Mucosa of rectum (tissue), 2 donors: ENCODE measurements around the gene OSCAR.

ENCODE experiments used
- H3K27ac ChIP-seq, 2 donors: one replicate each; pipeline ENCODE4 v1.7.0; 2013; ENCODE audit warnings: inconsistent platforms in 2 of 2, low read depth in 2 of 2, low read length in 2 of 2
- H3K27me3 ChIP-seq, 2 donors: one replicate each; pipeline ENCODE4 v1.7.0; 2013; ENCODE audit warnings: low read length in 2 of 2; ENCODE audit not compliant: control insufficient read depth in 2 of 2, insufficient read depth in 2 of 2
- H3K36me3 ChIP-seq, 2 donors: one replicate each; pipeline ENCODE4 v1.7.0; 2013; ENCODE audit warnings: low read length in 2 of 2; ENCODE audit not compliant: control insufficient read depth in 2 of 2, insufficient read depth in 2 of 2
- H3K4me1 ChIP-seq, 2 donors: one replicate each; pipeline ENCODE4 v1.7.0; 2013; ENCODE audit warnings: low read length in 2 of 2, mild to moderate bottlenecking in 1 of 2; ENCODE audit not compliant: control insufficient read depth in 2 of 2, insufficient read depth in 2 of 2
- H3K4me3 ChIP-seq, 2 donors: one replicate each; pipeline ENCODE4 v1.7.0; 2013; ENCODE audit warnings: low read length in 2 of 2
- H3K9ac ChIP-seq, 2 donors: one replicate each; pipeline ENCODE4 v1.7.0; 2013; ENCODE audit warnings: low read length in 2 of 2, low read depth in 1 of 2, mild to moderate bottlenecking in 1 of 2
- H3K9me3 ChIP-seq, 2 donors: one replicate each; pipeline ENCODE4 v1.7.0; 2013; ENCODE audit warnings: low read length in 2 of 2; ENCODE audit not compliant: control insufficient read depth in 2 of 2
- donor health status: healthy.
- donor health status: Normal muscosa, but diverticular disease.

The OSCAR gene

DNA sequence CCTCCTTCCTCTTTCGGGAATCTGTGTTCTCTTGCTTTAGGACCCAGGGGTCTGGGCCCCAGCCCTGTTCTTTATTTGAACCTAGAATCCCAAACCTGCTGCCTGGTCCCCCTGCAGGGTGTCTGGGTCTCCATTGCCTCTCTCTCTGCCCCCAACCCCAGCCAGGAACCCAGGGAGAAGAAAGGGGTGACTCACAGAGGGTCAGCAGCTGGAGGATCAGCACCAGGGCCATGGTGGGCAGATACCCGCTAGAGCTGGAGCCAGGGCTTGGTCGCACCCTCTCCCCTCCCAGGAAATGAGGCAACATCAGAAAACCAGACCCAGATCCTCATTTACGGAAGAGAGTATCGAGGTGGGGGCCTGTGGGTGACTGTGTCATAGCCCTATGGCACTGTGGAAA lies at the start of gene OSCAR:
Gene OSCAR, minus strand, starts transcription at position 243 of the 400 bp plus-strand sequence. Its CDS starts 11 bp downstream, at position 232.
- H3K27me3 ChIP-seq, result peaks cover 0 to 6% of the 10 kb centered on the region in 2 donors
- H3K4me1 ChIP-seq, result peaks cover 13 to 16% of the 10 kb centered on the region in 2 donors
- no peak within 1 kb of the TSS for H3K4me3 ChIP-seq
- H3K9me3 ChIP-seq, result no peaks in the 10 kb centered on the region
- peaks cover 0 to 3% of the 10 kb centered on the region in 2 donors for H3K36me3 ChIP-seq
- no peak within 1 kb of the TSS for H3K9ac ChIP-seq
- H3K27ac ChIP-seq, result no peak within 1 kb of the TSS

- Histone ChIP-seq H3K9me3 (no peaks in the 10 kb centered on the region), H3K27ac (no peak overlapping the region), H3K36me3 (peaks cover 72 to 92% of the 10 kb centered on the region in 2 donors)
Measured at GRCh38 chr19:54149021-54149812, 48.6 kb upstream of the OSCAR start.

GRCh38 chr19:54148158-54148557 lies 47.6 kb upstream of the OSCAR start:
- Histone ChIP-seq H3K9ac (no peak overlapping the region), H3K27ac (no peak overlapping the region), H3K4me1 (peaks cover 0 to 2% of the 10 kb centered on the region in 2 donors), H3K36me3 (peaks cover 78 to 91% of the 10 kb centered on the region in 2 donors), H3K9me3 (no peaks in the 10 kb centered on the region), H3K27me3 (no peaks in the 10 kb centered on the region), H3K4me3 (no peak overlapping the region)

More at GRCh38 chr19:54149021-54149812, 48.6 kb upstream of the OSCAR start:
- Histone ChIP-seq H3K9ac (no peak overlapping the region), H3K4me1 (peaks cover 0 to 2% of the 10 kb centered on the region in 2 donors), H3K27me3 (no peaks in the 10 kb centered on the region), H3K4me3 (no peak overlapping the region)

GRCh38 chr19:54147676-54148075 lies 47.1 kb upstream of the OSCAR start:
- peaks cover 83 to 90% of the 10 kb centered on the region in 2 donors for H3K36me3 ChIP-seq
- H3K27ac ChIP-seq, result peak overlapping the region in 1 of 2 donors; percentile 23
- H3K9me3 ChIP-seq, result no peaks in the 10 kb centered on the region
- no peaks in the 10 kb centered on the region for H3K27me3 ChIP-seq
- H3K4me1 ChIP-seq, result peaks cover 0 to 2% of the 10 kb centered on the region in 2 donors
- H3K9ac ChIP-seq, result no peak overlapping the region
- H3K4me3 ChIP-seq, result no peak overlapping the region

DNA sequence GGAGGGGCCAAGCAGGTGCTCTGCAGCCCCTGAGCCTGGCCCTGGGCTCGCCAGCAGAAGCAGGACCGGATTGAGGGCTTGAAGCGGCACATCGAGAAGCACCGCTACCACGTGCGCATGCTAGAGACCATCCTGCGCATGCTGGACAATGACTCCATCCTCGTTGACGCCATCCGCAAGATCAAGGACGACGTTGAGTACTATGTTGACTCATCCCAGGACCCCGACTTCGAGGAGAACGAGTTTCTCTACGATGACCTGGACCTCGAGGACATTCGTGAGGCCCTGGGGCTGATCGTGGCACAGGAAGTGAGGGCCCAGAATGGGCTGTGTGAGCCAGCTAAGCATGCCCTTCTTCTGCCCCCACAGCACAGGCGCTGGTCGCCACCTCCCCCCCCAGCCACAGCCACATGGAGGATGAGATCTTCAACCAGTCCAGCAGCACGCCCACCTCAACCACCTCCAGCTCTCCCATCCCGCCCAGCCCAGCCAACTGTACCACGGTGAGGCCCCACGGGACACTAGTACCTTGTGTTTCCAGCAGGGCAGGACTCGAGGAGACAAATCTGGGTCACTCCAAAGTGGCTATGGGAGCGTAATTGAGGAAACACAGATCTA lies 45.0 kb upstream of the OSCAR start:
- H3K36me3 ChIP-seq, result peaks cover 79 to 84% of the 10 kb centered on the region in 2 donors

DNA sequence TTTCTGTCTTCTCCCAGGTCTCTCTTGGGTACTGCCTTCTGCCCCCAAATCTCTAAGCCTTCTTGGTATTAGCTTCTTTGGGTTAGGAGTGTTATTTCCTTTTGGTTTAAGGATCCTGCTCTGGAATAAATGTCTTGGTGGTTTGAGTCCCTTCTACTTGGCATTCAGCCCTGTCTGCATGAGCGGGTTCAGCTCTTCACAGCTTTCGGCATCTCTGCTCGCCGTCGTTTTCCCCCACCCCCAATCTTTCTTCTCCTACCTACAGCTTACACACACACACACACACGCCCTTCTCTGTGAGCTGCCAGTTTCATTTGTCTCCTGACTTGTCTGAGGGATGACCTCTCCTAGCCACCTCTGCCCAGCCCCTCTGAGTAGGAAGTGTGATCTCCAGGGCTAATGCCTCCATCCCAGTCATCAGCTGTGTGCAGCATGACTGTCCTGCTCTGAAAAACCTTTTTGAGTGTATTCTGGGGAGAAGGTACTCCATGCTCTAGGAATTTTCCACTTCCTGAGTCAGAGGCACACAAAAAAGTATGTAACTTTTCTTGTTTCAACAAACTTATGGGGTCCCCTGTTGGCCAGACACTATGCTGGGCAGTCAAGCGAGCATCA lies 41.7 kb upstream of the OSCAR start:
- H3K27ac ChIP-seq, result no peak overlapping the region
- H3K36me3 ChIP-seq, result peaks cover 57 to 61% of the 10 kb centered on the region in 2 donors
- no peak overlapping the region for H3K9ac ChIP-seq
- H3K9me3 ChIP-seq, result no peaks in the 10 kb centered on the region
- H3K4me1 ChIP-seq, result peaks cover 10 to 15% of the 10 kb centered on the region in 2 donors
- H3K4me3 ChIP-seq, result no peak overlapping the region
- H3K27me3 ChIP-seq, result no peaks in the 10 kb centered on the region

More for the DNA sequence above, 45.0 kb upstream of the OSCAR start:
- Histone ChIP-seq H3K27ac (no peak overlapping the region), H3K9me3 (no peaks in the 10 kb centered on the region), H3K4me3 (no peak overlapping the region), H3K27me3 (no peaks in the 10 kb centered on the region), H3K9ac (no peak overlapping the region), H3K4me1 (peaks cover 0 to 2% of the 10 kb centered on the region in 2 donors)

DNA sequence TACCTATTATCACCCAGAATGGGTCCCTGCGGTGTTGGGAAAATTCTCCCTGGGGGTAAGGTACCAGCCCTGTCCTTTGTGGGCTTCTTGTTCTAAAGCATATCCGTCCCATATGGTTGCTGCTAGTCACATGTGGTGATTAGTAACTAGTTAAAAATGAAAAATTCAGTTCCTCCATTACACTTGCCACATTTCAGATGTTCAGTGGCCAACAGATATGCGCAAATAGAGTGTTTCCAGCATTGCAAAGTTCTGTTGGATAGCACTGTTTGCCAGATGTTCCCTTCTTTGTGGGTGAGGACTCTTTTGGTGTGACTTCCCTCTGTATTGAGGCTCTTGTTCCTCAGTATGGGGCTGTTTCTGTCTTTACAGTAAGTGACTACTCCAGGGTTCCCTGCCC lies 40.8 kb upstream of the OSCAR start:
- no peaks in the 10 kb centered on the region for H3K9me3 ChIP-seq
- H3K27ac ChIP-seq, result no peak overlapping the region
- no peaks in the 10 kb centered on the region for H3K27me3 ChIP-seq
- H3K4me3 ChIP-seq, result no peak overlapping the region
- H3K9ac ChIP-seq, result no peak overlapping the region
- peaks cover 49 to 51% of the 10 kb centered on the region in 2 donors for H3K36me3 ChIP-seq
- peaks cover 16 to 17% of the 10 kb centered on the region in 2 donors for H3K4me1 ChIP-seq

GRCh38 chr19:54138489-54139256 lies 38.1 kb upstream of the OSCAR start:
- Histone ChIP-seq H3K9me3 (no peaks in the 10 kb centered on the region), H3K27ac (peak overlapping the region in 1 of 2 donors; percentile 85), H3K4me1 (peaks cover 23% of the 10 kb centered on the region in 2 donors), H3K9ac (peak overlapping the region; percentile 63 to 83), H3K27me3 (no peaks in the 10 kb centered on the region), H3K4me3 (peak overlapping the region; percentile 74 to 77), H3K36me3 (peaks cover 22 to 25% of the 10 kb centered on the region in 2 donors)

DNA sequence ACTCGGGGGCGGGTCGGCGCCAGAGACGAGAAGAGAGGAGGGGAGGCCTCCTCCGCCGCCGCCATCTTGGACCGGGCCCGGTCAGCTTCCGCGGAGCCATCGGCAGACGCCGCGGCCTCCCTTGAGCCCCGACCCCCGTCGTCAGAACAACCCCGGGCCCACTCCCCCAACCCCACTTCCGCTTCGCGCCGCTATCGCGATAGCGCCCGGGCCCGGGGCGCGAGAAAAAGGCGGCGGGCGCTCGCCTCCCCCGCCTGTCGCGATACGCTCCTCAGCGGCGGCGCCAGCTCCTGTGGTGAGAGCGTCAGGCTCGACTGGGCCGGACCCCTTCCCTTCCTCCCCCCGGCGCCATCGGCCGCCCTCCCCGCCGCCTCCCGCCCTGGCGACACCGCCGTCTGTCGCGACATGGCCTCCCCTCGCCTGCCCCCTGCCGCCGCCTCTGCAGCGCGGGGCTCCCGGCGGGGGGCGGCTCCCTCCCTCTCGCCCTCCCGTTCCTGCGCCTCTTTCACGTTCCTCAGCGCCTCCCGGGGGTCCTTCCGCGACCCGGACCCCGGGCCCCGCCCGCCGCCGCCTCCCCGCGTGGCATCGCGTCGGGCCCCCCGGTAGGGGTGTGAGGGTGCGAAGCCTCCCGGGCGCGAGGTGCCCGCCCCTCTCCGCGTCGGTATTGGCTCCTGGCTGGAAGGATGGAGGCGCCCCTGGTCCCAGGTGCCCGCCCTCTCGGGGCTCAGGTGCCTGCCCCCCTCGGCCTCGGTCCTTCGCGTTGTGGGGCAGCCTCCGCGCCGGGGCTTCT lies 37.3 kb upstream of the OSCAR start, which contains the start of gene CNOT3:
Gene CNOT3, plus strand, starts transcription at position 64 of the 790 bp plus-strand sequence. CDS start 5,217 bp downstream, outside the sequence.
- Histone ChIP-seq H3K4me1 (peaks cover 23% of the 10 kb centered on the region in 2 donors), H3K9ac (peak within 1 kb of the TSS; percentile 74 to 83), H3K27me3 (no peaks in the 10 kb centered on the region), H3K36me3 (peaks cover 14 to 18% of the 10 kb centered on the region in 2 donors), H3K27ac (peak within 1 kb of the TSS; percentile 85), H3K9me3 (no peaks in the 10 kb centered on the region), H3K4me3 (peak within 1 kb of the TSS; percentile 77 to 88)
